Measurements from ENCODE around the gene APOBEC3A.

Gene APOBEC3A

GRCh38 chr22:38957046-38957770, at the start of gene APOBEC3A:
Gene APOBEC3A, plus strand, starts transcription at chr22:38957609. Its CDS starts 83 bp downstream, at chr22:38957692.
- no peak for DNase-seq (ENCODE audit: low spot score)
- no peak for FAIRE-seq

GRCh38 chr22:38907767-38908166, 49.6 kb upstream of the APOBEC3A start:
- no peak for DNase-seq (ENCODE audit: low spot score)
- FAIRE-seq = no peak

GRCh38 chr22:38911434-38911833, 46.0 kb upstream of the APOBEC3A start:
- FAIRE-seq (no peak), DNase-seq (ENCODE audit: low spot score) (no peak)

- FAIRE-seq (no peak), DNase-seq (ENCODE audit: low spot score) (no peak)
These were observed 37.7 kb upstream of the APOBEC3A start for GRCh38 chr22:38919631-38920190.

GRCh38 chr22:38921120-38921519, 36.3 kb upstream of the APOBEC3A start:
- FAIRE-seq (no peak), DNase-seq (ENCODE audit: low spot score) (no peak)

- DNase-seq (ENCODE audit: low spot score) = no peak
- no peak for FAIRE-seq
These were observed 35.6 kb upstream of the APOBEC3A start for GRCh38 chr22:38921806-38922205.

- no peak for FAIRE-seq
- peak; percentile 68 for DNase-seq (ENCODE audit: low spot score)
These were observed 33.7 kb upstream of the APOBEC3A start for GRCh38 chr22:38923463-38924346.

GRCh38 chr22:38924347-38924952, 33.0 kb upstream of the APOBEC3A start:
- peak; percentile 95 for FAIRE-seq

GRCh38 chr22:38925571-38926041, 31.8 kb upstream of the APOBEC3A start:
- peak; percentile 70 for FAIRE-seq

More at GRCh38 chr22:38924347-38924952, 33.0 kb upstream of the APOBEC3A start:
- peak; percentile 85 for DNase-seq (ENCODE audit: low spot score)

GRCh38 chr22:38927033-38927781, 30.2 kb upstream of the APOBEC3A start:
- DNase-seq (ENCODE audit: low spot score) = no peak
- no peak for FAIRE-seq

More at GRCh38 chr22:38925571-38926041, 31.8 kb upstream of the APOBEC3A start:
- DNase-seq (ENCODE audit: low spot score) = peak; percentile 82

- DNase-seq (ENCODE audit: low spot score) (no peak), FAIRE-seq (no peak)
These were observed 26.9 kb upstream of the APOBEC3A start for GRCh38 chr22:38930512-38930911.

GRCh38 chr22:38935023-38935422, 22.4 kb upstream of the APOBEC3A start:
- no peak for FAIRE-seq
- no peak for DNase-seq (ENCODE audit: low spot score)

- FAIRE-seq (no peak), DNase-seq (ENCODE audit: low spot score) (no peak)
These were observed 21.8 kb upstream of the APOBEC3A start for GRCh38 chr22:38935616-38936015.

- FAIRE-seq (no peak), DNase-seq (ENCODE audit: low spot score) (no peak)
These were observed 20.8 kb upstream of the APOBEC3A start for GRCh38 chr22:38936562-38936961.

- DNase-seq (ENCODE audit: low spot score) = no peak
- no peak for FAIRE-seq
These were observed 20.4 kb upstream of the APOBEC3A start for GRCh38 chr22:38937036-38937435.

- FAIRE-seq = no peak
- no peak for DNase-seq (ENCODE audit: low spot score)
These were observed 19.9 kb upstream of the APOBEC3A start for GRCh38 chr22:38937541-38937940.

- DNase-seq (ENCODE audit: low spot score) (no peak), FAIRE-seq (no peak)
These were observed 19.2 kb upstream of the APOBEC3A start for GRCh38 chr22:38938221-38938620.

GRCh38 chr22:38938925-38939324, 18.5 kb upstream of the APOBEC3A start:
- DNase-seq (ENCODE audit: low spot score) (no peak), FAIRE-seq (no peak)

- FAIRE-seq (no peak), DNase-seq (ENCODE audit: low spot score) (no peak)
These were observed 16.5 kb upstream of the APOBEC3A start for GRCh38 chr22:38940811-38941384.

GRCh38 chr22:38941488-38941987, 15.9 kb upstream of the APOBEC3A start:
- FAIRE-seq (no peak), DNase-seq (ENCODE audit: low spot score) (no peak)
